K562 (cell line): ENCODE data around the gene CUL1. TPM values are rescaled to one million over a fixed set of nuclear protein-coding genes. Genes with fewer than 3 reads are reported as not detected.

Experiments
- DDX20 ChIP-seq: fragments of 450-650 bp; IDR thresholded peaks from 2 replicates; pipeline ENCODE4 v1.6.1; 2016; ENCODE audit warnings: missing genetic modification characterization, low read depth, mild to moderate bottlenecking, missing compliant biosample characterization, moderate library complexity
- ESRRA ChIP-seq: fragments of 450-650 bp; IDR thresholded peaks from 2 replicates; pipeline ENCODE4 v1.6.1; 2014; ENCODE audit warnings: low read depth, mild to moderate bottlenecking, moderate library complexity, borderline replicate concordance
- GTF2A2 ChIP-seq: IDR thresholded peaks from 2 replicates; pipeline ENCODE4 v1.6.1; 2016; ENCODE audit warnings: mild to moderate bottlenecking, missing genetic modification characterization, missing compliant biosample characterization
- HES1 ChIP-seq: fragments of 450-650 bp; IDR thresholded peaks from 2 replicates; pipeline ENCODE4 v1.6.1; 2016; ENCODE audit warnings: low read depth, mild to moderate bottlenecking, moderate library complexity
- L3MBTL2 ChIP-seq: fragments of 450-650 bp; IDR thresholded peaks from 2 replicates; pipeline ENCODE4 v1.6.1; 2016; ENCODE audit warnings: mild to moderate bottlenecking, moderate library complexity
- MAZ ChIP-seq, 2 experiments: fragments of 450-650 bp in 1 of 2; sonication (generic) in 1 of 2; formaldehyde crosslinking; IDR thresholded peaks in 1 of 2; conservative IDR thresholded peaks in 1 of 2; 2 replicates each; pipeline versions ENCODE4 v1.4.0 to v1.5.0; 2020; ENCODE audit warnings: mild to moderate bottlenecking in 1 of 2, missing genetic modification reagents in 1 of 2
- MEIS2 ChIP-seq: fragments of 450-650 bp; IDR thresholded peaks from 2 replicates; pipeline ENCODE4 v1.6.1; 2014; ENCODE audit warnings: mild to moderate bottlenecking; ENCODE audit not compliant: partially characterized antibody
- PRDM10 ChIP-seq: fragments of 450-650 bp; IDR thresholded peaks from 2 replicates; pipeline ENCODE4 v1.6.1; 2018; ENCODE audit not compliant: partially characterized antibody
- SREBF2 ChIP-seq: sonication (generic); formaldehyde crosslinking; IDR thresholded peaks from 2 replicates; pipeline ENCODE4 v1.4.0; 2020; ENCODE audit warnings: mild to moderate bottlenecking, missing genetic modification reagents
- TBL1XR1 ChIP-seq, 2 experiments: IDR thresholded peaks; 2 replicates each; pipeline ENCODE4 v1.6.1; 2012; ENCODE audit warnings: improper control_type of control experiment in 2 of 2, low read length in 2 of 2, mild to moderate bottlenecking in 1 of 2
- polyA plus RNA-seq, 8 experiments: library from polyadenylated mRNA; depleted of rRNA in 4 of 8; stranded (reverse) in 5 of 8; unstranded in 3 of 8; fragments of >200 nt; fragmentation: Nextera tagmentation in 2 of 8; fragmentation: Illumina TruSeq in 1 of 8; extraction: Ambion mirVana in 2 of 8; extraction: Trizol in 1 of 8; gene quantifications; 2 replicates each; pipeline versions ENCODE4 v1.2.1 to v1.2.3, GENCODE V29; 2011 to 2014; ENCODE audit warnings: inconsistent platforms in 1 of 8, missing spikeins in 1 of 8
- total RNA-seq, 7 experiments: library from RNA; depleted of rRNA in 6 of 7; stranded (reverse); fragments of >200 nt in 6 of 7; fragmentation: Illumina TruSeq in 2 of 7; extraction: Trizol in 2 of 7; gene quantifications; 2 replicates each; pipeline versions ENCODE4 v1.2.1 to v1.2.3, GENCODE V29; 2011 to 2021; ENCODE audit warnings: low replicate concordance in 1 of 7
- TF ChIP-seq, protein P1 (sequence below), 2 experiments: fragments of 250-450 bp in 1 of 2; fragments of 450-650 bp in 1 of 2; sonication (Bioruptor Pico) in 1 of 2; IDR thresholded peaks; 2 replicates each; pipeline versions ENCODE4 v1.6.1 to v1.8.0; 2016 to 2021; ENCODE audit warnings: mild to moderate bottlenecking in 2 of 2, moderate library complexity in 2 of 2, missing compliant biosample characterization in 1 of 2, missing genetic modification characterization in 1 of 2
- TF ChIP-seq, protein P2 (sequence below), 2 experiments: IDR thresholded peaks; 2 replicates each; pipeline ENCODE4 v1.6.1; 2011; ENCODE audit warnings: borderline replicate concordance in 1 of 2, control low read depth in 1 of 2, low read depth in 1 of 2, low read length in 1 of 2, mild to moderate bottlenecking in 1 of 2, mixed read lengths in 1 of 2, moderate library complexity in 1 of 2; ENCODE audit not compliant: insufficient read depth in 1 of 2, insufficient read length in 1 of 2, poor library complexity in 1 of 2, severe bottlenecking in 1 of 2; ENCODE audit errors: extremely low read depth in 1 of 2
- TF ChIP-seq, protein P3 (sequence below): fragments of 450-650 bp; IDR thresholded peaks from 2 replicates; pipeline ENCODE4 v1.6.1; 2017; ENCODE audit warnings: mild to moderate bottlenecking, moderate library complexity
- TF ChIP-seq, protein P4 (sequence below), 2 experiments: fragments of 450-650 bp; conservative IDR thresholded peaks; 2 replicates each; pipeline ENCODE4 v1.6.1; 2017; ENCODE audit warnings: mild to moderate bottlenecking in 2 of 2, moderate library complexity in 2 of 2

The CUL1 gene
- total and polyA plus RNA-seq, 9 of the 15 experiments (the other 6 are each of a cell fraction or from before 2014, with no cell fraction given), result 31.5 to 107 (median 96.5) TPM

GRCh38 chr7:148697256-148698006 is 1.3 kb upstream of the CUL1 start (continued):
- TF ChIP-seq, protein P1, sequence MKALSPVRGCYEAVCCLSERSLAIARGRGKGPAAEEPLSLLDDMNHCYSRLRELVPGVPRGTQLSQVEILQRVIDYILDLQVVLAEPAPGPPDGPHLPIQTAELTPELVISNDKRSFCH (CRISPR knock-in tag; IDR thresholded peaks at IDR 0.05), result no peak
- TF ChIP-seq, protein P1 (tag; IDR thresholded peaks at IDR 0.05), result 0 out of 2 replicates have a peak, but pooled peaks have one; percentile 28
- TF ChIP-seq, protein P2, sequence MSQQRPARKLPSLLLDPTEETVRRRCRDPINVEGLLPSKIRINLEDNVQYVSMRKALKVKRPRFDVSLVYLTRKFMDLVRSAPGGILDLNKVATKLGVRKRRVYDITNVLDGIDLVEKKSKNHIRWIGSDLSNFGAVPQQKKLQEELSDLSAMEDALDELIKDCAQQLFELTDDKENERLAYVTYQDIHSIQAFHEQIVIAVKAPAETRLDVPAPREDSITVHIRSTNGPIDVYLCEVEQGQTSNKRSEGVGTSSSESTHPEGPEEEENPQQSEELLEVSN (IDR thresholded peaks at IDR 0.05; ENCODE audit: borderline replicate concordance in 1 of 2, extremely low read depth in 1 of 2, insufficient read depth in 1 of 2, insufficient read length in 1 of 2, low read depth in 1 of 2, low read length in 1 of 2, poor library complexity in 1 of 2, severe bottlenecking in 1 of 2), result peak; percentile 10 to 61
- TF ChIP-seq GTF2A2 (tag), result no peak
- TF ChIP-seq MAZ (CRISPR knock-in tag; conservative IDR thresholded peaks at IDR 0.05 in 1 of 2, IDR thresholded peaks at IDR 0.05 in 1 of 2), result peak in 1 of 2 experiments; percentile 64; a peak in 1 of 4 replicates
- TF ChIP-seq MEIS2, result peak; percentile 72
- TF ChIP-seq DDX20 (tag), result no peak
- peak; percentile 94 for TF ChIP-seq PRDM10
- TF ChIP-seq ESRRA, result no peak
- TF ChIP-seq, protein P3, sequence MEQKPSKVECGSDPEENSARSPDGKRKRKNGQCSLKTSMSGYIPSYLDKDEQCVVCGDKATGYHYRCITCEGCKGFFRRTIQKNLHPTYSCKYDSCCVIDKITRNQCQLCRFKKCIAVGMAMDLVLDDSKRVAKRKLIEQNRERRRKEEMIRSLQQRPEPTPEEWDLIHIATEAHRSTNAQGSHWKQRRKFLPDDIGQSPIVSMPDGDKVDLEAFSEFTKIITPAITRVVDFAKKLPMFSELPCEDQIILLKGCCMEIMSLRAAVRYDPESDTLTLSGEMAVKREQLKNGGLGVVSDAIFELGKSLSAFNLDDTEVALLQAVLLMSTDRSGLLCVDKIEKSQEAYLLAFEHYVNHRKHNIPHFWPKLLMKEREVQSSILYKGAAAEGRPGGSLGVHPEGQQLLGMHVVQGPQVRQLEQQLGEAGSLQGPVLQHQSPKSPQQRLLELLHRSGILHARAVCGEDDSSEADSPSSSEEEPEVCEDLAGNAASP, result no peak
- TF ChIP-seq SREBF2 (CRISPR knock-in tag), result no peak
- TF ChIP-seq, protein P4, sequence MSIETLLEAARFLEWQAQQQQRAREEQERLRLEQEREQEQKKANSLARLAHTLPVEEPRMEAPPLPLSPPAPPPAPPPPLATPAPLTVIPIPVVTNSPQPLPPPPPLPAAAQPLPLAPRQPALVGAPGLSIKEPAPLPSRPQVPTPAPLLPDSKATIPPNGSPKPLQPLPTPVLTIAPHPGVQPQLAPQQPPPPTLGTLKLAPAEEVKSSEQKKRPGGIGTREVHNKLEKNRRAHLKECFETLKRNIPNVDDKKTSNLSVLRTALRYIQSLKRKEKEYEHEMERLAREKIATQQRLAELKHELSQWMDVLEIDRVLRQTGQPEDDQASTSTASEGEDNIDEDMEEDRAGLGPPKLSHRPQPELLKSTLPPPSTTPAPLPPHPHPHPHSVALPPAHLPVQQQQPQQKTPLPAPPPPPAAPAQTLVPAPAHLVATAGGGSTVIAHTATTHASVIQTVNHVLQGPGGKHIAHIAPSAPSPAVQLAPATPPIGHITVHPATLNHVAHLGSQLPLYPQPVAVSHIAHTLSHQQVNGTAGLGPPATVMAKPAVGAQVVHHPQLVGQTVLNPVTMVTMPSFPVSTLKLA (conservative IDR thresholded peaks at IDR 0.05), result 0 out of 4 replicates have a peak, but pooled peaks of 1 of the 2 experiments have one; percentile 23
- peak; percentile 92 for TF ChIP-seq L3MBTL2
- TF ChIP-seq TBL1XR1 (IDR thresholded peaks at IDR 0.05; ENCODE audit: low read length in 2 of 2), result peak in 1 of 2 experiments; percentile 17; a peak in 1 of 4 replicates
- 0 out of 2 replicates have a peak, but pooled peaks have one; percentile 32 for TF ChIP-seq HES1
